HuH-7 (cell line): Measurements from ENCODE around the gene OSBPL10.
"Not testable (repeated sequence)": the region's sequence is repeated elsewhere in the genome, so short reads cannot be mapped to it uniquely, and the experiment has no call there.

Experiments used
- DNase-seq: peaks from one replicate; pipeline ENCODE4 v3.0.0; 2011; ENCODE audit warnings: low spot score

Gene OSBPL10

GRCh38 chr3:31992995-31993394 is 11.9 kb upstream of the OSBPL10 start:
- not testable (repeated sequence) for DNase-seq

- no peak for DNase-seq
Observed at GRCh38 chr3:31988271-31988670, 7.2 kb upstream of the OSBPL10 start.

DNA sequence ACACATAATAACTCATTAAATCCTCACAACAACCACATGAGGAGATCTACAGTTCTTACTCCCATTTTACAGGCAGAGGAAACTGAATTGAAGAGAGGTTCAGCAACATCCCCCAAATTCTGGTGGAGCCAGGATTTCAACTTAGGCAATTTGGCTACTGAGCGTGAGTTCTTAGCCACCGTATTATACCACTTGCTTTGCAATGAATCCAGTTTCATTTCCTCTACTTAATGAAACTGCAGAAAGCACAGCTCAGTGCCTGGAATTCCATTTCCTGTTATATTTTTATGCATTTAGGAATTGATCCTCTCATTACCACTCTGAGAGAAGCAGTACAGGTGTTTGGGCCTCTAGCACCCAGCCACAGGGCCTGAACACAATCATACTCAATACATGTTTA is 4.8 kb upstream of the OSBPL10 start:
- no peak for DNase-seq

DNA sequence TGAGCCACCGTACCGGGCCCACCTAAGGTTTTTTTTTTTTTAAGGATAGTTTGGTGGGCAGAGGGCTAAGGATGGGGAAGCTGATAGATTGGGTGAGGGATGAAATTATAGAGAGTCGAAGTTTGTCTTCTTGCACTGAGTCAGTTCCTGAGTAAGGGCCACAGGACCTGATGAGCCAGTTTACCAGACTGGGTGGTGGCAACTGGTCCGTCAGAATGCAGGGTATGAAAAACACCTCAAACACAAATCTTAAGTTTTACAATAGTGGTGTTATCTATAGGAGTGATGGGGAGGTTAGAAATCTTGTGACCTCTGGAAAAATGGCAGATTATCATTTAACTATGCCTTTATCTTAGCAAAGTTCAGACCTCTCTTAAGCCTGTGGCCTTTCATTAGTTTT is 3.3 kb upstream of the OSBPL10 start:
- DNase-seq: no peak

GRCh38 chr3:31980530-31981205 is 394 bp downstream of the OSBPL10 start:
- DNase-seq: peak; percentile 84

DNA sequence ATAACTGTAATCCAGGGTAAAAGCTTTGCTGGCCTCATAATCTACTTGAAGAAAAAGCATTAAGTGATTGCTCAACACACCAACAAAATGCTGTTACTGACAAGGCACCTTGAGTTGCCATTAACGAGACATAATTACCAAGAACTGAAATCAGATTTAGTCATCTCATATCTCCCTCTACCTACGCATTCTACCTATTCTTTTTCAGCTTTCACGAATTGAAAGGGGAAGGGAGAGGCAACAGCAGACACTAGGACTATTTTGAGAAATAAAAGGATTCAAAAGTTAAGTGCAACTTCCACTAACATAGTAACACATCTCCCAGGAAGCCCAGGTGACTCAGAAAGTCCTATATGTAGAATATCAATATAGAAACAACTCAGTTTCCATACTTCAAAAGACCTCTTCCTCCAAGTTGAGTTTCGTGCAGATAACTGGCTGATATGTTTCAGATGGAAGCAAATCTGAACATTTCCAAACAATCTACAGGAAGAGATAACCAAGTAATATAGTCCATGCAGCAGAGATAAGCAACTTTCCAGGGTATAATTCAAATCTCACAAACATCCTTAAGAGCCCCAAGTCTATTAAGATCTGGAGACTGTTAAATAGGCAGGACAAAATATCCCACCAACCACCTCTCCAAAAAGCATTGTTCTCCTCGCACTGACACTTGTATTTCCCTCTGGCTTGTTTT is 1.9 kb downstream of the OSBPL10 start:
- DNase-seq: no peak

DNA sequence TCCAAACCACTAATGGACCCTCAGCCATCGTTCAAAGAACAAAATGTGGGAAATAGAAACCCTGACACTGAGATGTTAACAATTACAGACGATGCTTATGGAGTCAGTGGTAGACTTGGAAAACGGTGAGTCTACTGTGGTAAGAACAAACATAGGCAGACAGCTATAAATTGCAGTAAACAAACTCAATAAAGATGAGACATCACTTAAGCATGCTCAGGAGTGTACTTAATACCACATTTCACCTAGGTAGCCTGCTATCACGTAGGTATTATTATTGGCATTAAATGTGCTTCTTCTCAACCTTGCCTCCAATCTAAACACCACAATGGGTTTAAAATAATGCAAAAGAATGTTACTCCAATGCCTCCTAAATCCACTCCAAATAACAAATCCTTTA is 2.5 kb downstream of the OSBPL10 start:
- no peak for DNase-seq

GRCh38 chr3:31977736-31978135 is 3.3 kb downstream of the OSBPL10 start:
- no peak for DNase-seq

- DNase-seq: no peak
Observed at GRCh38 chr3:31976302-31976701, 4.8 kb downstream of the OSBPL10 start.

GRCh38 chr3:31974964-31975363 is 6.1 kb downstream of the OSBPL10 start:
- DNase-seq: no peak

DNA sequence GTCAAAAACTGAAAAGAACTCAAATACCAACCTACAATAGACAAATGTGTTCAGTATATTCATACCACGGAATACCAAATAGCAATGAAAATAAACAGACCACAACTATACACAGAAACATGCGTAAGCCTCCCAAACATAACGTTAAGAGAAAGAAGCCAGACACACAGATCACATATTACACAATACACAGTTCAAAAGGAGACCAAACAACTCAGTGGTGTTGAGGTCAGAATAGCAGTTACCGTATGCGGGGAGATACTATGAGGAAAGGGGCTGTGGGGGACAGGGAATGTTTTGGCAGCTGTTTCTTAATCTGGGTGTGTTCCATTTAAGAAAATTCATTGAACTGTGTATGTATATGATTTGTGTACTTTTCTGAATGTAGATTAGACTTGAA is 6.6 kb downstream of the OSBPL10 start:
- DNase-seq: peak; percentile 53

- no peak for DNase-seq
Observed at GRCh38 chr3:31973837-31974236, 7.2 kb downstream of the OSBPL10 start.

GRCh38 chr3:31973081-31973480 is 8.0 kb downstream of the OSBPL10 start:
- DNase-seq: no peak

- DNase-seq: no peak
Observed at GRCh38 chr3:31971607-31972006, 9.5 kb downstream of the OSBPL10 start.

DNA sequence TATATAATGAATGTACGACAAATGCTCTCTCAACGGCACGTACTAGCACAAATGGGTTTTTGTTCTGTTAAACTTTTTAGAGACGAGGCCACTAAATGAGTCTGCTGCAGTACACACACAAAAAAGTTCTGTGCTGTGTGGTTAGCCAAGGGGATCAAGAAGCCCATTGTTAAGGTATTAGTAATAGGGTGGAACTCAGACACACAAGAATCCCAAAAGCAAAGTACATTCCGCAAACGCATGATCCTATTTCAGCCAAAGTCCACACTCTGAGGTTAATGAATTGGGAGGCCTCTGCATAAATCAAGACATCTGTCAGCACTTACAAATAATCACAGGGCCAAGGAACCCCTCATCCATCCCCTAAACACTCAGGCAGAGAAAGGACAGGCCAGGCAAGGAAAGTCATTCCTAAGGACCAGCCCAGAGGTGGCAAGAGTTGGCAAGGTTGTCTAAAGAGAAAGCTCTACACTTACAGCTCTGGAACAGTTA is 12.1 kb downstream of the OSBPL10 start:
- DNase-seq: peak; percentile 59

- DNase-seq: no peak
Observed at GRCh38 chr3:31968369-31968926, 12.6 kb downstream of the OSBPL10 start.

GRCh38 chr3:31967592-31967991 is 13.5 kb downstream of the OSBPL10 start:
- no peak for DNase-seq

DNA sequence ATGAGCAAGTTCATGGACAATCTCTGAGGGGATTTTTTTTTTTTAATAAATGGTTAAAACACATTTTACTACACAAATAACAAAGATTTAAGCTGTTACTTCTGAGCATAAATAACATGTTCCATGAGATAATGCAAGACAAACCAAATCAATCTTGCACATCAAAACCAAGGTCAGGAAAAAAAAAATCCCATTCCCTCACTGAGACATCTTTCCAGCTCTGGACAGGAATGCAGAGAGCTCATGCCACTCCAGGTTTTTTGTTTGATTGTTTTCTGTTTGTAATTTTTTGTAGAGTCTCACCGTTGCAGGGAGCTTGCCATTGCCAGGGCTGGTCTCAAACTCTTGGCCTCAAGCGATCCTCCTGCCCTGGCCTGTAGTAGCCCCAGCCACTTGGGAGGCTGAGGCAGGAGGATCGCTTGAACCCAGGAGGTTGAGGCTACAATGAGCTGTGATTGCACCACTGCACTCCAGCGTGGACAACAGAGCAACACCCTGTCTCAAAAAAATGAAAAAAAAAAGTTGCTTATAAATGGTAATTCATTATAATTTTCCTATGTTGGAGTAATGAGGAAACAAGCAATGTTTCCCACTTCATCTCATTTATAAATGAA is 14.0 kb downstream of the OSBPL10 start:
- no peak for DNase-seq

GRCh38 chr3:31962801-31963205 is 18.3 kb downstream of the OSBPL10 start:
- DNase-seq: no peak

- DNase-seq: no peak
Observed at GRCh38 chr3:31960793-31961431, 20.1 kb downstream of the OSBPL10 start.

DNA sequence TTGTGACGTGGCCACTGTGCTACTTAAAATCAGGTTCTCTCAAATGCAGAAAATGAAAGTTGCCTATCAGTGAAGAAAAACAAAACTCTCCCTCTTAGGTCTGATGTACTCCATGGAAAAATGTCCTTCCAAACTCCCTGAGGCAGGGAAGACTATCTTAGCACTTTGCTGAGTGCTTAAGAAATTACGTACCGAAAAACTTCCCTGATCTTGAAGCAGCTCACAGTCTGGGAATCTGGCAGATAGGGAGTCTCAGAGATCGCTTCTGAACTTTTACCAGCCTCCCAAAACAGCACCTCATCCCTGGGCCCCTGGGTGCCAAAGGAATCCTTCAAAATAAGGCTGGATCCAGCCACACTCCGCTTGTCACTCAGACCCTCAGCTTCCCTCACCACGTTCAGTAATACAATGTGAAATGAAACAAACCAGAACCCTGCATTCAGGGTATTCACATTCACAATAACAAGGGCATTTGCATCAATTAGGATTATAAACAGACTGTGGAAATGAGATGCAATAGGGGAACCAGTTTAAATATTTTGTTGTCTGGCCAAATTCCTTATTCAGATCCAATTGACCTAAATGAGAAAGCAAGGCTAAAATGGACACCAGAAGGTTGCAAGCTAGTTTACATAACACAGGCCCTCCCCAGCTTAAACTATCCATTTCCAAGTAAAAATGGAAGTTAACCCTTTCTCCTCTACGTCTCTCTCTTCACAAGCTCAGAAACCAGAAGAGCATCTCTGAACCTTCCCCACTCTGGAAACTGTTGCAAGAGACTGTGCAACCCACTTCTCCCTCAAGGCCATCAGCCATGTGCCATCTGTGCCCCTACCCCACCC is 20.9 kb downstream of the OSBPL10 start:
- no peak for DNase-seq

- DNase-seq: no peak
Observed at GRCh38 chr3:31959251-31959650, 21.8 kb downstream of the OSBPL10 start.
